H9 (cell line): Measurements from ENCODE around the gene CCDC85B. TPM values are rescaled to one million over a fixed set of nuclear protein-coding genes. Genes with fewer than 3 reads are reported as not detected.

Experiments used
- DNase-seq: peaks from one replicate; pipeline ENCODE4 v3.0.0-alpha.2; 2017
- H2AFZ ChIP-seq: one replicate; pipeline ENCODE4 v1.6.1; 2013; ENCODE audit warnings: mild to moderate bottlenecking, low read length, control low read depth, moderate library complexity
- H2AK5ac ChIP-seq: 2 replicates; pipeline ENCODE4 v1.6.1; 2013; ENCODE audit warnings: low read length, control low read depth, mixed read lengths; ENCODE audit not compliant: insufficient read length
- H2BK120ac ChIP-seq: one replicate; pipeline ENCODE4 v1.6.1; 2013; ENCODE audit warnings: low read depth, mild to moderate bottlenecking, low read length, control low read depth, inconsistent platforms; ENCODE audit not compliant: poor library complexity, severe bottlenecking
- H2BK12ac ChIP-seq: 2 replicates; pipeline ENCODE4 v1.6.1; 2013; ENCODE audit warnings: low read length, control low read depth, mixed read lengths, low read depth; ENCODE audit not compliant: insufficient read length
- H2BK15ac ChIP-seq: 2 replicates; pipeline ENCODE4 v1.6.1; 2013; ENCODE audit warnings: low read depth, low read length, control low read depth
- H2BK20ac ChIP-seq: one replicate; pipeline ENCODE4 v1.6.1; 2013; ENCODE audit warnings: low read depth, mild to moderate bottlenecking, low read length, control low read depth, inconsistent platforms; ENCODE audit not compliant: poor library complexity, severe bottlenecking
- H2BK5ac ChIP-seq: 2 replicates; pipeline ENCODE4 v1.6.1; 2013; ENCODE audit warnings: low read length, control low read depth, mixed read lengths; ENCODE audit not compliant: insufficient read length
- H3K14ac ChIP-seq: 2 replicates; pipeline ENCODE4 v1.6.1; 2013; ENCODE audit warnings: low read length, control low read depth; ENCODE audit not compliant: insufficient read depth
- H3K18ac ChIP-seq: 2 replicates; pipeline ENCODE4 v1.6.1; 2013; ENCODE audit warnings: low read depth, mild to moderate bottlenecking, mixed read lengths, low read length, control low read depth; ENCODE audit not compliant: insufficient read length
- H3K23ac ChIP-seq: 2 replicates; pipeline ENCODE4 v1.6.1; 2013; ENCODE audit warnings: low read length, control low read depth, mixed read lengths, low read depth; ENCODE audit not compliant: insufficient read length
- H3K23me2 ChIP-seq: 2 replicates; pipeline ENCODE4 v1.6.1; 2013; ENCODE audit warnings: low read depth, mild to moderate bottlenecking, mixed read lengths, low read length, control low read depth; ENCODE audit not compliant: insufficient read length, poor library complexity, severe bottlenecking
- H3K27ac ChIP-seq: 2 replicates; pipeline ENCODE4 v1.5.1; 2013; ENCODE audit warnings: low read length, control low read depth, mixed read lengths, low read depth; ENCODE audit not compliant: insufficient read length
- H3K27me3 ChIP-seq: 2 replicates; pipeline ENCODE4 v1.6.1; 2013; ENCODE audit warnings: low read length, control low read depth, inconsistent platforms; ENCODE audit not compliant: insufficient read depth
- H3K4ac ChIP-seq: 2 replicates; pipeline ENCODE4 v1.6.1; 2013; ENCODE audit warnings: low read depth, mild to moderate bottlenecking, control low read depth, inconsistent platforms, low read length, moderate library complexity
- H3K4me1 ChIP-seq: 2 replicates; pipeline ENCODE4 v1.6.1; 2013; ENCODE audit warnings: low read length, control low read depth, inconsistent platforms; ENCODE audit not compliant: insufficient read depth
- H3K4me2 ChIP-seq: 2 replicates; pipeline ENCODE4 v1.6.1; 2013; ENCODE audit warnings: low read length, control low read depth, mixed read lengths; ENCODE audit not compliant: insufficient read length, insufficient read depth
- H3K56ac ChIP-seq: 2 replicates; pipeline ENCODE4 v1.6.1; 2013; ENCODE audit warnings: low read depth, mild to moderate bottlenecking, mixed read lengths, low read length, control low read depth; ENCODE audit not compliant: insufficient read length
- H3K79me1 ChIP-seq: 2 replicates; pipeline ENCODE4 v1.6.1; 2013; ENCODE audit warnings: low read depth, mild to moderate bottlenecking, moderate library complexity, low read length, control low read depth, inconsistent platforms; ENCODE audit not compliant: insufficient read depth, poor library complexity, severe bottlenecking
- H3K79me2 ChIP-seq: 2 replicates; pipeline ENCODE4 v1.6.1; 2013; ENCODE audit warnings: low read length, control low read depth, inconsistent platforms; ENCODE audit not compliant: insufficient read depth
- H3K9ac ChIP-seq: 2 replicates; pipeline ENCODE4 v1.6.1; 2013; ENCODE audit warnings: low read length, control low read depth, mixed read lengths; ENCODE audit not compliant: insufficient read length; ENCODE audit errors: extremely low read depth
- H3K9me3 ChIP-seq: one replicate; pipeline ENCODE4 v1.6.1; 2013; ENCODE audit warnings: low read depth, low read length, inconsistent platforms; ENCODE audit not compliant: control insufficient read depth
- H3T11ph ChIP-seq: one replicate; pipeline ENCODE4 v1.6.1; 2013; ENCODE audit warnings: mild to moderate bottlenecking, low read length, control low read depth, inconsistent platforms
- H4K20me1 ChIP-seq: one replicate; pipeline ENCODE4 v1.6.1; 2013; ENCODE audit not compliant: control insufficient read depth, insufficient read length, insufficient read depth
- H4K5ac ChIP-seq: 2 replicates; pipeline ENCODE4 v1.6.1; 2013; ENCODE audit warnings: low read depth, mild to moderate bottlenecking, mixed read lengths, low read length, control low read depth; ENCODE audit not compliant: insufficient read length
- H4K8ac ChIP-seq: replicated peaks from 2 replicates; pipeline ENCODE4 v1.6.1; 2013; ENCODE audit warnings: low read length, control low read depth, mixed read lengths, low read depth; ENCODE audit not compliant: insufficient read length
- H4K91ac ChIP-seq: 2 replicates; pipeline ENCODE4 v1.6.1; 2013; ENCODE audit warnings: low read depth, mild to moderate bottlenecking, moderate library complexity, mixed read lengths, low read length, control low read depth; ENCODE audit not compliant: insufficient read length
- H3K27ac Mint-ChIP-seq, 3 experiments: 2 replicates in 2 of 3; 3 replicates in 1 of 3; pipeline ENCODE4 v1.8.0; 2020 to 2021; ENCODE audit warnings: mixed read lengths in 3 of 3, mild to moderate bottlenecking in 1 of 3, moderate library complexity in 1 of 3
- H3K27me3 Mint-ChIP-seq: 2 replicates; pipeline ENCODE4 v1.8.0; 2021; ENCODE audit warnings: low read depth, mild to moderate bottlenecking, moderate library complexity, mixed read lengths
- H3K36me3 Mint-ChIP-seq, 3 experiments: 2 replicates in 2 of 3; 3 replicates in 1 of 3; pipeline ENCODE4 v1.8.0; 2020 to 2021; ENCODE audit warnings: low read depth in 3 of 3, mixed read lengths in 3 of 3; ENCODE audit not compliant: insufficient read depth in 1 of 3
- H3K4me1 Mint-ChIP-seq, 2 experiments: 2 replicates each; pipeline ENCODE4 v1.8.0; 2020; ENCODE audit warnings: mixed read lengths in 2 of 2
- H3K4me3 Mint-ChIP-seq, 2 experiments: 2 replicates in 1 of 2; 3 replicates in 1 of 2; pipeline ENCODE4 v1.8.0; 2020 to 2021; ENCODE audit warnings: mild to moderate bottlenecking in 2 of 2, mixed read lengths in 2 of 2, moderate library complexity in 1 of 2
- H3K9me3 Mint-ChIP-seq, 2 experiments: 2 replicates in 1 of 2; 3 replicates in 1 of 2; pipeline ENCODE4 v1.8.0; 2020; ENCODE audit warnings: mild to moderate bottlenecking in 2 of 2, mixed read lengths in 2 of 2, moderate library complexity in 1 of 2
- WGBS: extraction: QIAGEN DNeasy Blood & Tissue Kit; methylation state at CpG from one replicate; pipeline ENCODE4 v1.1.7; 2013; ENCODE audit warnings: missing lambda C conversion rate, low lambda C conversion rate, mixed read lengths; ENCODE audit not compliant: insufficient read length; ENCODE audit errors: extremely low coverage; 5-methylcytosine and 5-hydroxymethylcytosine counted together
- total RNA-seq: library from RNA; stranded (reverse); gene quantifications from 2 replicates; pipeline ENCODE4 v1.2.1, GENCODE V29; 2021
- TF ChIP-seq, protein P1 (sequence below): fragments of 200-600 bp; sonication (generic); conservative IDR thresholded peaks from 3 replicates; pipeline ENCODE4 v1.8.0; 2021; ENCODE audit warnings: antibody characterized with exemption, mild to moderate bottlenecking

Gene CCDC85B
- total RNA-seq, 1 experiment from 2014 or later = 23.3 TPM

DNA sequence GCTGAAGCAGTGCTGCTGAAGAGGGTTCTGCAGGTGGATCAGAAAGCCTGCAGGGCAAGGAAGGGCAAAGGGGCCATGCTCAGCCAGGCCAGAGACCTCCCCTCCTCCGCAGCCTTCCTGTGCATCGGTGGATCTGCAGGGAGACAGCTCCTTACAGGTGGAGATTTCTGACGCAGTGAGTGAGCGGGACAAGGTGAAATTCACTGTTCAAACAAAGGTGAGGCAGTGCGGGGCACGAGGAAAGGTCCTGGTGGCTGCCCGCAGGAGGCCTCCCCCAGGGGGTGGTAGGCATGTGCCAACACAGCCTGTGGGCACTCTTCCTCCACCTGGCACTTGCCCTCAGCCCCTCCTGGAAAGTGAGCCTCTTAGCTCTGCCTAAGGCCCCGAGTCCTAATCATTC lies 41.1 kb upstream of the CCDC85B start:
- Histone ChIP-seq H3K9ac (no peak overlapping the region), H4K8ac (no peak overlapping the region), H3T11ph (no peak overlapping the region), H3K79me1 (no peaks in the 10 kb centered on the region), H2BK20ac (no peak overlapping the region), H3K27ac (no peak overlapping the region), H3K14ac (no peak overlapping the region), H3K9me3 (no peaks in the 10 kb centered on the region), H2BK120ac (no peak overlapping the region), H3K27me3 (no peaks in the 10 kb centered on the region), H2BK15ac (no peak overlapping the region), H4K91ac (no peak overlapping the region), H2BK12ac (no peak overlapping the region), H3K23ac (no peak overlapping the region), H3K18ac (no peak overlapping the region), H3K4me2 (no peak overlapping the region), H2AK5ac (no peak overlapping the region), H4K5ac (no peak overlapping the region), H3K79me2 (no peaks in the 10 kb centered on the region), H3K4me1 (no peaks in the 10 kb centered on the region), H4K20me1 (no peaks in the 10 kb centered on the region), H3K4ac (no peak overlapping the region), H2BK5ac (no peak overlapping the region), H2AFZ (no peak overlapping the region), H3K23me2 (no peaks in the 10 kb centered on the region), H3K56ac (no peak overlapping the region)
- no CpG with 5 or more reads among the region's 8 CpGs for WGBS
- TF ChIP-seq, protein P1, sequence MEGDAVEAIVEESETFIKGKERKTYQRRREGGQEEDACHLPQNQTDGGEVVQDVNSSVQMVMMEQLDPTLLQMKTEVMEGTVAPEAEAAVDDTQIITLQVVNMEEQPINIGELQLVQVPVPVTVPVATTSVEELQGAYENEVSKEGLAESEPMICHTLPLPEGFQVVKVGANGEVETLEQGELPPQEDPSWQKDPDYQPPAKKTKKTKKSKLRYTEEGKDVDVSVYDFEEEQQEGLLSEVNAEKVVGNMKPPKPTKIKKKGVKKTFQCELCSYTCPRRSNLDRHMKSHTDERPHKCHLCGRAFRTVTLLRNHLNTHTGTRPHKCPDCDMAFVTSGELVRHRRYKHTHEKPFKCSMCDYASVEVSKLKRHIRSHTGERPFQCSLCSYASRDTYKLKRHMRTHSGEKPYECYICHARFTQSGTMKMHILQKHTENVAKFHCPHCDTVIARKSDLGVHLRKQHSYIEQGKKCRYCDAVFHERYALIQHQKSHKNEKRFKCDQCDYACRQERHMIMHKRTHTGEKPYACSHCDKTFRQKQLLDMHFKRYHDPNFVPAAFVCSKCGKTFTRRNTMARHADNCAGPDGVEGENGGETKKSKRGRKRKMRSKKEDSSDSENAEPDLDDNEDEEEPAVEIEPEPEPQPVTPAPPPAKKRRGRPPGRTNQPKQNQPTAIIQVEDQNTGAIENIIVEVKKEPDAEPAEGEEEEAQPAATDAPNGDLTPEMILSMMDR = no peak
- Mint-ChIP-seq H3K4me1 (peaks cover 8 to 14% of the 10 kb centered on the region in 2 experiments), H3K9me3 (peaks cover 3 to 7% of the 10 kb centered on the region in 2 experiments; a peak in 2 of 5 replicates), H3K27me3 (peaks cover 17% of the 10 kb centered on the region), H3K27ac (no peak overlapping the region; a peak in 1 of 7 replicates), H3K36me3 (peaks cover 24 to 33% (median 25%) of the 10 kb centered on the region in 3 experiments), H3K4me3 (no peak overlapping the region; a peak in 1 of 5 replicates)
- no peak for DNase-seq
